Ovary (tissue), 3 donors: ENCODE results near the gene LRP1B.

Experiments used
- CTCF ChIP-seq, 3 donors: fragments of 450-650 bp in 2 of 3; fragments of 200-600 bp in 1 of 3; IDR thresholded peaks; one replicate each; pipeline versions ENCODE4 v1.5.1 to v1.8.0; 2016 to 2022; ENCODE audit warnings: antibody characterized with exemption in 3 of 3, mild to moderate bottlenecking in 1 of 3
- EP300 ChIP-seq: sonication (generic); formaldehyde crosslinking; IDR thresholded peaks from one replicate; pipeline ENCODE4 v1.6.1; 2017; ENCODE audit warnings: antibody characterized with exemption
- POLR2A ChIP-seq: fragments of 450-650 bp; IDR thresholded peaks from one replicate; pipeline ENCODE4 v1.6.1; 2017; ENCODE audit warnings: antibody characterized with exemption, mild to moderate bottlenecking, moderate library complexity
- donor health status: DM: no; HTN: no; CAD: no.

DNA sequence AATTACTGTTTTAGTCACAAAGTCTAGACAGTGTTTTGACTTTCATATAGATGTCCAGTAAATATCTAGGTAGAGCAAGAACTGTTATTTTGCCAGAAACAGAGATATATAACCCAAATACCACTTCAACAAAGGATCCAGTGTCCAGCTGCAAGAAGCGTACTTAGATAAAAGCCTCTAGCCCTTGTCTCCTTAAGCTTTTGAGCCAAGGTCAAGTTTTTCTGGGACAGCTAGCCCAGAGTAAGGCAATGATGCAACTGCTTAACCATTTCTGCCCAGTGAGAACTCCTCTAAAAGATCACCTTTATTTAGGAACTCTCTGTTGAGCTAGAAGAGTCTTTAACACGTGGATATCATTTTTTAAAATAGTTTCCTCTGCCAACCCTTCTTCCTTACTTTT is 1925.7 kb downstream of the LRP1B start:
- TF ChIP-seq CTCF (IDR thresholded peaks at IDR 0.05) (no peak), POLR2A (no peak), EP300 (no peak)
